ENCODE data around the gene SHE. TPM values are rescaled to one million over a fixed set of nuclear protein-coding genes. Genes with fewer than 3 reads are reported as not detected.
A peak's percentile ranks its signal among the peaks of the same experiment; 100 is the strongest.

Gene SHE
- total RNA-seq, 1 experiment from 2014 or later = not detected

DNA sequence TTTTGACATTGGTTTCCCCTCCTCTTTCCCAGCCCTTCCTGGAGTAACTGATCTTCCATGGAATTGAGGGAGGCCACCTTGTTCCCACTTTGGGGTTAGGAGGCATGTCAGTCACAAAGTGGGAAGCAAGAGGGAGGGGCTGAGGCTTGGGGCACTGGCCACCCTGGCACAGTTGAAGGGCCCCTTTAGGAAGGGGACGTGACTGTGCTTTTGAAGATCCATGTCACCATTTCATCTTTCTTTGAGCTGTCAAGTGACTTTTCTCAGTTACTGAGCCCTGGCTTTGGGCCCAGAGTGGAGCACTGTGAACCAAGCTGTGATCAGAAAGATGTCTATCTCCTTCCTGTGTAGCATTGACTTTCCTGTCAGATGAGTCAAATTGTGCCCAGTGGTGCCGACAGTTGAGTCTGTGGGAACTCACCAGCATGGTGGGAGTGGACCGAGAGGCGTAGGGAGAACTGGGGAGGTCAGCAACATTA lies 38.7 kb downstream of the SHE start:
- Histone ChIP-seq H3K79me2 (ENCODE audit: insufficient read depth, low read length) (no peaks in the 10 kb centered on the region), H3K4me3 (replicated peaks in 1 of 2; ENCODE audit: low read depth in 1 of 2, low read length in 2 of 2) (no peak overlapping the region), H3K9me2 (ENCODE audit: insufficient read depth) (no peaks in the 10 kb centered on the region), H3K4me2 (ENCODE audit: low read length) (peak overlapping the region; percentile 52), H2AFZ (ENCODE audit: low read depth, low read length, poor library complexity, severe bottlenecking) (no peak overlapping the region), H3K4me1 (ENCODE audit: control insufficient read depth in 1 of 2, insufficient read depth in 2 of 2, low read length in 2 of 2) (peaks cover 15 to 22% of the 10 kb centered on the region in 2 experiments), H3K36me3 (ENCODE audit: control insufficient read depth in 1 of 2, insufficient read depth in 2 of 2, low read length in 2 of 2) (no peaks in the 10 kb centered on the region), H3K27me3 (ENCODE audit: insufficient read depth, low read length) (no peaks in the 10 kb centered on the region), H3K9me3 (ENCODE audit: control insufficient read depth in 1 of 2, insufficient read depth in 1 of 2, low read depth in 1 of 2, low read length in 2 of 2) (no peaks in the 10 kb centered on the region), H4K20me1 (ENCODE audit: insufficient read depth) (no peaks in the 10 kb centered on the region), H3K9ac (ENCODE audit: low read length) (peak overlapping the region; percentile 25), H3K27ac (ENCODE audit: low read depth, low read length) (peak overlapping the region; percentile 60)
- ATAC-seq (peak; percentile 65), DNase-seq (ENCODE audit: low read depth, low spot score) (no peak)
- ChIA-PET POLR2A (no interaction called here), RAD21 (ENCODE audit: low non-redundant PET in 1 of 2, low total read pairs in 2 of 2, uncharacterized antibody in 2 of 2, unreplicated experiment in 2 of 2) (no interaction called here), CTCF (interaction anchor here (0.7 to 1.0 kb wide), 3 partner anchors 22 to 536 kb away, joined by 3 read pairs; no protein-coding TSS in a partner anchor)
- intact Hi-C loops (cut with micrococcal nuclease) = no loop called here
- no TSS peak for BruUV-seq (replicated peaks)
- TF ChIP-seq CBX3 (IDR thresholded peaks at IDR 0.05; ENCODE audit: low read depth) = no peak
- TF ChIP-seq SRF (IDR thresholded peaks at IDR 0.05; ENCODE audit: low read depth) = no peak
- TF ChIP-seq ELF1 (IDR thresholded peaks at IDR 0.05; ENCODE audit: borderline replicate concordance, low read depth) = no peak
- no peak for TF ChIP-seq POLR2AphosphoS5 (IDR thresholded peaks at IDR 0.05; ENCODE audit: low read depth, low read length)
- no peak for TF ChIP-seq ZNF274 (IDR thresholded peaks at IDR 0.05; ENCODE audit: low read depth, low read length)
- TF ChIP-seq SP1 (IDR thresholded peaks at IDR 0.05; ENCODE audit: low read depth) = no peak
- no peak for TF ChIP-seq POLR2A (IDR thresholded peaks at IDR 0.05; ENCODE audit: borderline replicate concordance, extremely low read depth, insufficient read depth, insufficient read length)
- no peak for TF ChIP-seq ATF3 (IDR thresholded peaks at IDR 0.05)
- no peak for TF ChIP-seq EZH2 (IDR thresholded peaks at IDR 0.05)
- TF ChIP-seq, protein P1, sequence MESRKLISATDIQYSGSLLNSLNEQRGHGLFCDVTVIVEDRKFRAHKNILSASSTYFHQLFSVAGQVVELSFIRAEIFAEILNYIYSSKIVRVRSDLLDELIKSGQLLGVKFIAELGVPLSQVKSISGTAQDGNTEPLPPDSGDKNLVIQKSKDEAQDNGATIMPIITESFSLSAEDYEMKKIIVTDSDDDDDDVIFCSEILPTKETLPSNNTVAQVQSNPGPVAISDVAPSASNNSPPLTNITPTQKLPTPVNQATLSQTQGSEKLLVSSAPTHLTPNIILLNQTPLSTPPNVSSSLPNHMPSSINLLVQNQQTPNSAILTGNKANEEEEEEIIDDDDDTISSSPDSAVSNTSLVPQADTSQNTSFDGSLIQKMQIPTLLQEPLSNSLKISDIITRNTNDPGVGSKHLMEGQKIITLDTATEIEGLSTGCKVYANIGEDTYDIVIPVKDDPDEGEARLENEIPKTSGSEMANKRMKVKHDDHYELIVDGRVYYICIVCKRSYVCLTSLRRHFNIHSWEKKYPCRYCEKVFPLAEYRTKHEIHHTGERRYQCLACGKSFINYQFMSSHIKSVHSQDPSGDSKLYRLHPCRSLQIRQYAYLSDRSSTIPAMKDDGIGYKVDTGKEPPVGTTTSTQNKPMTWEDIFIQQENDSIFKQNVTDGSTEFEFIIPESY (IDR thresholded peaks at IDR 0.05; ENCODE audit: extremely low read depth, insufficient replicate concordance, low read length) = no peak
- no peak for TF ChIP-seq RAD21 (IDR thresholded peaks at IDR 0.05; ENCODE audit: low read depth)
- TF ChIP-seq EZH2phosphoT487 (IDR thresholded peaks at IDR 0.05; ENCODE audit: borderline replicate concordance) = no peak
- TF ChIP-seq EGR1 (IDR thresholded peaks at IDR 0.05; ENCODE audit: low read depth) = no peak
- TF ChIP-seq TCF7L2 (IDR thresholded peaks at IDR 0.05; ENCODE audit: borderline replicate concordance, extremely low read depth, insufficient read depth, insufficient read length) = no peak
- TF ChIP-seq CEBPB (IDR thresholded peaks at IDR 0.05; ENCODE audit: low read depth) = no peak
- TF ChIP-seq, protein P2, sequence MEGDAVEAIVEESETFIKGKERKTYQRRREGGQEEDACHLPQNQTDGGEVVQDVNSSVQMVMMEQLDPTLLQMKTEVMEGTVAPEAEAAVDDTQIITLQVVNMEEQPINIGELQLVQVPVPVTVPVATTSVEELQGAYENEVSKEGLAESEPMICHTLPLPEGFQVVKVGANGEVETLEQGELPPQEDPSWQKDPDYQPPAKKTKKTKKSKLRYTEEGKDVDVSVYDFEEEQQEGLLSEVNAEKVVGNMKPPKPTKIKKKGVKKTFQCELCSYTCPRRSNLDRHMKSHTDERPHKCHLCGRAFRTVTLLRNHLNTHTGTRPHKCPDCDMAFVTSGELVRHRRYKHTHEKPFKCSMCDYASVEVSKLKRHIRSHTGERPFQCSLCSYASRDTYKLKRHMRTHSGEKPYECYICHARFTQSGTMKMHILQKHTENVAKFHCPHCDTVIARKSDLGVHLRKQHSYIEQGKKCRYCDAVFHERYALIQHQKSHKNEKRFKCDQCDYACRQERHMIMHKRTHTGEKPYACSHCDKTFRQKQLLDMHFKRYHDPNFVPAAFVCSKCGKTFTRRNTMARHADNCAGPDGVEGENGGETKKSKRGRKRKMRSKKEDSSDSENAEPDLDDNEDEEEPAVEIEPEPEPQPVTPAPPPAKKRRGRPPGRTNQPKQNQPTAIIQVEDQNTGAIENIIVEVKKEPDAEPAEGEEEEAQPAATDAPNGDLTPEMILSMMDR (IDR thresholded peaks at IDR 0.05 in 2 of 3, conservative IDR thresholded peaks at IDR 0.05 in 1 of 3; ENCODE audit: borderline replicate concordance in 1 of 3, insufficient read depth in 1 of 3, low read depth in 2 of 3, low read length in 2 of 3) = no peak
- TF ChIP-seq ZFX (IDR thresholded peaks at IDR 0.05) = no peak
- TF ChIP-seq FOSL1 (IDR thresholded peaks at IDR 0.05; ENCODE audit: low read depth) = no peak
